ENCODE measurements around the gene ECT2L.

Gene ECT2L

GRCh38 chr6:138803861-138804260, 8.0 kb downstream of the ECT2L start:
- DNase-seq (ENCODE audit: low spot score), result no peak

GRCh38 chr6:138805016-138805765, 9.3 kb downstream of the ECT2L start:
- DNase-seq (ENCODE audit: low spot score), result no peak

- DNase-seq (ENCODE audit: low spot score), result no peak
Measured at GRCh38 chr6:138806889-138807288, 11.0 kb downstream of the ECT2L start.

GRCh38 chr6:138809677-138810076, 13.8 kb downstream of the ECT2L start:
- no peak for DNase-seq (ENCODE audit: low spot score)

- DNase-seq (ENCODE audit: low spot score), result no peak
Measured at GRCh38 chr6:138811866-138812265, 16.0 kb downstream of the ECT2L start.

- DNase-seq (ENCODE audit: low spot score), result no peak
Measured at GRCh38 chr6:138814179-138814834, 18.4 kb downstream of the ECT2L start.

- DNase-seq (ENCODE audit: low spot score), result no peak
Measured at GRCh38 chr6:138815221-138815620, 19.3 kb downstream of the ECT2L start.

- peak; percentile 16 for DNase-seq (ENCODE audit: low spot score)
Measured at GRCh38 chr6:138815797-138816528, 20.1 kb downstream of the ECT2L start.

GRCh38 chr6:138817799-138818198, 21.9 kb downstream of the ECT2L start:
- DNase-seq (ENCODE audit: low spot score), result no peak

GRCh38 chr6:138818496-138819194, 22.8 kb downstream of the ECT2L start:
- DNase-seq (ENCODE audit: low spot score), result no peak

GRCh38 chr6:138821519-138821918, 25.6 kb downstream of the ECT2L start:
- DNase-seq (ENCODE audit: low spot score), result no peak

GRCh38 chr6:138824482-138825144, 28.7 kb downstream of the ECT2L start:
- DNase-seq (ENCODE audit: low spot score), result no peak

- no peak for DNase-seq (ENCODE audit: low spot score)
Measured at GRCh38 chr6:138830248-138830647, 34.4 kb downstream of the ECT2L start.

GRCh38 chr6:138832182-138832581, 36.3 kb downstream of the ECT2L start:
- no peak for DNase-seq (ENCODE audit: low spot score)

- DNase-seq (ENCODE audit: low spot score), result no peak
Measured at GRCh38 chr6:138833816-138834539, 38.1 kb downstream of the ECT2L start.

GRCh38 chr6:138837246-138837645, 41.4 kb downstream of the ECT2L start:
- DNase-seq (ENCODE audit: low spot score), result no peak

GRCh38 chr6:138844192-138844591, 48.3 kb downstream of the ECT2L start:
- DNase-seq (ENCODE audit: low spot score), result no peak

GRCh38 chr6:138847884-138848283, 52.0 kb downstream of the ECT2L start:
- no peak for DNase-seq (ENCODE audit: low spot score)

- no peak for DNase-seq (ENCODE audit: low spot score)
Measured at GRCh38 chr6:138848461-138848860, 52.6 kb downstream of the ECT2L start.

- DNase-seq (ENCODE audit: low spot score), result no peak
Measured at GRCh38 chr6:138849791-138850190, 53.9 kb downstream of the ECT2L start.

- DNase-seq (ENCODE audit: low spot score), result no peak
Measured at GRCh38 chr6:138856654-138857053, 60.8 kb downstream of the ECT2L start.
